WTC11 (cell line): ENCODE results near the gene UBASH3B. TPM values are rescaled to one million over a fixed set of nuclear protein-coding genes. Genes with fewer than 3 reads are reported as not detected.
A peak's percentile ranks its signal among the peaks of the same experiment; 100 is the strongest.

Experiments
- ATAC-seq: fragments of 200-7000 bp; cut with Tn5 transposase; 2 replicates; pipeline ENCODE4 v1.10.0; 2021; ENCODE audit warnings: mild to moderate bottlenecking, moderate library complexity
- CTCF ChIA-PET: fragments of 300-600 bp; sonication (Branson Sonifier 250); formaldehyde crosslinking; loops from one replicate; lab custom pipeline; 2021; ENCODE audit warnings: antibody characterized with exemption; lab: Charles Lee
- POLR2A ChIA-PET: fragments of 350-600 bp; sonication (Branson Sonifier 250); formaldehyde crosslinking; loops from one replicate; lab custom pipeline; 2021; ENCODE audit warnings: antibody characterized with exemption; lab: Charles Lee
- DNase-seq: peaks from one replicate; pipeline ENCODE4 v3.0.0; 2021; ENCODE audit warnings: low spot score
- H3K27ac Mint-ChIP-seq: 2 replicates; pipeline ENCODE4 v1.8.0; 2021; ENCODE audit warnings: mixed read lengths
- H3K27me3 Mint-ChIP-seq: 2 replicates; pipeline ENCODE4 v1.8.0; 2021; ENCODE audit warnings: low read depth, mild to moderate bottlenecking, moderate library complexity, mixed read lengths
- H3K36me3 Mint-ChIP-seq: 2 replicates; pipeline ENCODE4 v1.8.0; 2021; ENCODE audit warnings: mixed read lengths
- H3K4me1 Mint-ChIP-seq: 2 replicates; pipeline ENCODE4 v1.8.0; 2022; ENCODE audit warnings: mixed read lengths
- H3K4me3 Mint-ChIP-seq: 2 replicates; pipeline ENCODE4 v1.8.0; 2021; ENCODE audit warnings: mild to moderate bottlenecking, moderate library complexity, mixed read lengths
- H3K9me3 Mint-ChIP-seq: 2 replicates; pipeline ENCODE4 v1.8.0; 2021; ENCODE audit warnings: mixed read lengths
- ATF2 ChIP-seq: sonication (generic); formaldehyde crosslinking; IDR thresholded peaks from 2 replicates; pipeline ENCODE4 v1.8.1; 2022; ENCODE audit warnings: low read depth, missing genetic modification reagents, borderline replicate concordance
- ATF3 ChIP-seq: sonication (generic); formaldehyde crosslinking; conservative IDR thresholded peaks from 2 replicates; pipeline ENCODE4 v1.8.1; 2022; ENCODE audit warnings: mild to moderate bottlenecking, missing genetic modification reagents
- CREB1 ChIP-seq: sonication (generic); formaldehyde crosslinking; IDR thresholded peaks from 2 replicates; pipeline ENCODE4 v1.8.0; 2023; ENCODE audit warnings: mild to moderate bottlenecking, missing genetic modification reagents
- CREM ChIP-seq: sonication (generic); formaldehyde crosslinking; IDR thresholded peaks from 2 replicates; pipeline ENCODE4 v1.8.1; 2022; ENCODE audit warnings: mild to moderate bottlenecking, missing genetic modification reagents, moderate library complexity
- E2F5 ChIP-seq: sonication (generic); formaldehyde crosslinking; IDR thresholded peaks from 2 replicates; pipeline ENCODE4 v1.8.1; 2022; ENCODE audit warnings: mild to moderate bottlenecking, moderate library complexity, missing genetic modification reagents
- FOXP4 ChIP-seq: sonication (generic); formaldehyde crosslinking; IDR thresholded peaks from 2 replicates; pipeline ENCODE4 v1.8.0; 2022; ENCODE audit warnings: mild to moderate bottlenecking, missing genetic modification reagents
- GRHL2 ChIP-seq: fragments of 250-450 bp; sonication (Bioruptor Pico); IDR thresholded peaks from 2 replicates; pipeline ENCODE4 v1.8.0; 2022; ENCODE audit warnings: mild to moderate bottlenecking, moderate library complexity; ENCODE audit not compliant: insufficient replicate concordance, severe bottlenecking
- HMGA2 ChIP-seq: fragments of 250-450 bp; sonication (Bioruptor Pico); IDR thresholded peaks from 2 replicates; pipeline ENCODE4 v1.4.0; 2021; ENCODE audit warnings: mild to moderate bottlenecking, moderate library complexity
- JAZF1 ChIP-seq: fragments of 250-450 bp; sonication (Bioruptor Pico); IDR thresholded peaks from 2 replicates; pipeline ENCODE4 v1.9.0; 2021; ENCODE audit warnings: moderate library complexity, mild to moderate bottlenecking, inconsistent platforms
- MAX ChIP-seq: sonication (generic); formaldehyde crosslinking; IDR thresholded peaks from 2 replicates; pipeline ENCODE4 v1.8.0; 2022; ENCODE audit warnings: mild to moderate bottlenecking, missing genetic modification reagents
- PRDM15 ChIP-seq: sonication (generic); formaldehyde crosslinking; IDR thresholded peaks from 2 replicates; pipeline ENCODE4 v1.8.0; 2022; ENCODE audit warnings: missing genetic modification reagents
- PREB ChIP-seq: sonication (generic); formaldehyde crosslinking; IDR thresholded peaks from 2 replicates; pipeline ENCODE4 v1.8.1; 2022; ENCODE audit warnings: mild to moderate bottlenecking, missing genetic modification reagents, moderate library complexity, borderline replicate concordance
- SOX15 ChIP-seq: fragments of 250-450 bp; sonication (Bioruptor Pico); IDR thresholded peaks from 2 replicates; pipeline ENCODE4 v1.9.0; 2021; ENCODE audit warnings: mild to moderate bottlenecking
- SP1 ChIP-seq: sonication (generic); formaldehyde crosslinking; conservative IDR thresholded peaks from 2 replicates; pipeline ENCODE4 v1.8.1; 2022; ENCODE audit warnings: missing genetic modification reagents
- TEAD1 ChIP-seq: sonication (generic); formaldehyde crosslinking; IDR thresholded peaks from 2 replicates; pipeline ENCODE4 v1.8.0; 2022; ENCODE audit warnings: mild to moderate bottlenecking, missing genetic modification reagents
- USF2 ChIP-seq: sonication (generic); formaldehyde crosslinking; IDR thresholded peaks from 2 replicates; pipeline ENCODE4 v1.8.1; 2023; ENCODE audit warnings: mild to moderate bottlenecking, missing genetic modification reagents, moderate library complexity
- ZNF281 ChIP-seq: sonication (generic); formaldehyde crosslinking; IDR thresholded peaks from 2 replicates; pipeline ENCODE4 v1.8.0; 2023; ENCODE audit warnings: mild to moderate bottlenecking, missing genetic modification reagents
- ZNF532 ChIP-seq: fragments of 250-450 bp; sonication (Bioruptor Pico); IDR thresholded peaks from 2 replicates; pipeline ENCODE4 v1.9.0; 2021; ENCODE audit warnings: mild to moderate bottlenecking, borderline replicate concordance
- total RNA-seq: library from RNA; stranded (reverse); gene quantifications from 3 replicates; pipeline ENCODE4 v1.2.3, GENCODE V29; 2021

UBASH3B gene
- total RNA-seq, 1 experiment from 2014 or later, result 21.1 TPM

GRCh38 chr11:122804161-122804560 lies 148.6 kb downstream of the UBASH3B start:
- Mint-ChIP-seq H3K4me1 (peaks cover 35% of the 10 kb centered on the region), H3K27ac (peak overlapping the region; percentile 22; the same call in 1 of the 2 replicates), H3K36me3 (no peaks in the 10 kb centered on the region), H3K27me3 (no peaks in the 10 kb centered on the region), H3K4me3 (no peak overlapping the region), H3K9me3 (no peaks in the 10 kb centered on the region)
- DNase-seq (no peak), ATAC-seq (peak; percentile 21; the same call in 1 of the 2 replicates)
- ChIA-PET POLR2A (no interaction called here), CTCF (interaction anchor here (0.7 to 1.5 kb wide), 5 partner anchors 8 to 50 kb away, joined by 3 to 5 read pairs (median 5); no protein-coding TSS in a partner anchor)
- no peak for TF ChIP-seq ATF2 (CRISPR knock-in tag)
- TF ChIP-seq TEAD1 (CRISPR knock-in tag), result no peak
- no peak for TF ChIP-seq JAZF1 (CRISPR knock-in tag)
- TF ChIP-seq PRDM15 (CRISPR knock-in tag), result no peak
- no peak for TF ChIP-seq SP1 (CRISPR knock-in tag)
- no peak for TF ChIP-seq USF2 (CRISPR knock-in tag)
- no peak for TF ChIP-seq ZNF281 (CRISPR knock-in tag)
- no peak for TF ChIP-seq MAX (CRISPR knock-in tag)
- no peak for TF ChIP-seq GRHL2 (CRISPR knock-in tag)
- TF ChIP-seq PREB (CRISPR knock-in tag), result no peak
- TF ChIP-seq ATF3, result no peak
- no peak for TF ChIP-seq SOX15 (CRISPR knock-in tag)
- TF ChIP-seq CREM (CRISPR knock-in tag), result no peak
- no peak for TF ChIP-seq ZNF532
- TF ChIP-seq FOXP4 (CRISPR knock-in tag), result no peak
- no peak for TF ChIP-seq E2F5
- TF ChIP-seq CREB1 (CRISPR knock-in tag), result no peak
- no peak for TF ChIP-seq HMGA2
- TF ChIP-seq, all 79 proteins: peak for 0
